T-helper 1 cell (primary cell): Measurements from ENCODE around the gene TXNDC12.
A peak's percentile ranks its signal among the peaks of the same experiment; 100 is the strongest.
"Not testable (repeated sequence)": the region's sequence is repeated elsewhere in the genome, so short reads cannot be mapped to it uniquely, and the experiment has no call there.

ENCODE experiments used
- DNase-seq, 5 donors: peaks; one replicate each; pipeline ENCODE4 v3.0.0-alpha.2; 2012 to 2020
- total RNA-seq, 4 donors: gene quantifications; one replicate each; lab custom pipeline; 2026; lab: John Stamatoyannopoulos, UW

Gene TXNDC12
- 2.7 to 6.2 (median 4.1) reads per million in 4 donors for total RNA-seq

GRCh38 chr1:52055066-52055865 is at the start of gene TXNDC12:
Gene TXNDC12 (minus strand): TSS chr1:52055191. CDS start chr1:52055096, 95 bp downstream.
- peak; percentile 33 to 83 (median 49) for DNase-seq

DNA sequence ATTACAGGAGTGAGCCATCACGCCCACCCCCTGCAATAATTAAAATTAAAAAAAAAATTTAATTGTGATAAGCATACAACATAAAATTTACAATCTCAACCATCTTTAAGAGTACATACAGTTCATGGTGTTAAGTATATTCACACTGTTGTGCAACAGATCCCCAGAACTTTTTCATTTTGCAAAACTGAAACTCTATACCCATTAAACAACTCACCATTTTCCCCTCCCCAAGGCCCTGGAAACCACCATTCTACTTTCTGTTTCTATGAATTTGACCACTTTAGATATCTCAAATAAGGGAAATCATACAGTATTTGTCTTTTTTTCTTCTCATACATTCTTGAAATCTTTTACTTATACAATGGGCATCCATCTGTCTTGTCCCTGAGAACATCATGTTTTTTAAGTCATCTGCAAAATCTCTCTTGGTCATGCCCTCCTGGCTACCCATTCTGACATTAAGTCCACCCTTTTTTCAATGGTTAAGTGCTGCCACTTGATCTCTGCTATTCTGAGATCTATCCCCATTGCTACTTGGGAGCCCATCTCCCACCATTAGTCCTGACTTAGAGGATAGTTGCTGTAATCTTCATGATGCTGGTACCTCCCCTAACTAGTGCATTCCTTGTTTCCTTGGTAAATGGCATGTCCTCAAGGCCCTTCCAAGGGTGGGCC is 47.5 kb upstream of the TXNDC12 start:
- peak in 1 of 5 donors; percentile 18 for DNase-seq

GRCh38 chr1:52098139-52098871 is 43.3 kb upstream of the TXNDC12 start:
- DNase-seq = no peak

DNA sequence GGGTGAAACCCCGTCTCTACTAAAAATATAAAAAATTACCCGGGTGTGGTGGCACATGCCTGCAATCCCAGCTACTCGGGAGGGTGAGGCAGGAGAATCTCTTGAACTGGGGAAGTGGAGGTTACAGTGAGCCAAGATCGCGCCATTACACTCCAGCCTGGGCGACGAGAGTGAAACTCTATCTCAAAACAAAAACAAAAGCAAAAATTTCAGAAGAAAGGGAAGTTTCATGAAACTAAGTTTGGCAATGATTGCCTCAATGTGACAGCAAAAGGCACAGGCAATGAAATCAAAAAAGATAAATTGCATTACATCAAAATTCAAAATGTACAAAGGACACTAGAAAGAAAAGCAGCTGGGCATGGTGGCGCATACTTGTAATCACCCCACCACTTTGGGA is 41.2 kb upstream of the TXNDC12 start:
- DNase-seq = no peak

- not testable (repeated sequence) for DNase-seq
Observed at GRCh38 chr1:52094300-52094699, 39.3 kb upstream of the TXNDC12 start.

- not testable (repeated sequence) for DNase-seq
Observed at GRCh38 chr1:52087892-52088291, 32.9 kb upstream of the TXNDC12 start.

GRCh38 chr1:52080014-52080415 is 25.0 kb upstream of the TXNDC12 start:
- no peak for DNase-seq

GRCh38 chr1:52077277-52077676 is 22.3 kb upstream of the TXNDC12 start:
- DNase-seq = not testable (repeated sequence)

- no peak for DNase-seq
Observed at GRCh38 chr1:52072291-52072690, 17.3 kb upstream of the TXNDC12 start.

DNA sequence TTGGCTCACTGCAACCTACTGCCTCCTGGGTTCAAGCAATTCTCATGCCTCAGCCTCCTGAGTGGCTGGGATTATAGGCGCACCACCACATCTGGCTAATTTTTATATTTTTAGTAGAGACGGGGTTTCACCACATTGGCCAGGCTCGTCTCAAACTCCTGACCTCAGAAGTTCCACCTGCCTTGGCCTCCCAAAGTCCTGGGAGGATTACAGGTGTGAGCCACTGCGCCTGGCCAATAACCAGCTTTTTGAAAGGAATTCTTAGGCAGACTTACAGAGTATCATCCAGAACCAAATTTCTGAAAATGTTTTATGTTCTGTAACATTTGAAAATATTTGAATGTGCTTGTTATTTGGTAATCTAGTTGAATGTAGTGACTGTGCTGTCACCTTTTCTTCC is 15.7 kb upstream of the TXNDC12 start:
- no peak for DNase-seq

GRCh38 chr1:52063192-52063591 is 8.2 kb upstream of the TXNDC12 start:
- no peak for DNase-seq

DNA sequence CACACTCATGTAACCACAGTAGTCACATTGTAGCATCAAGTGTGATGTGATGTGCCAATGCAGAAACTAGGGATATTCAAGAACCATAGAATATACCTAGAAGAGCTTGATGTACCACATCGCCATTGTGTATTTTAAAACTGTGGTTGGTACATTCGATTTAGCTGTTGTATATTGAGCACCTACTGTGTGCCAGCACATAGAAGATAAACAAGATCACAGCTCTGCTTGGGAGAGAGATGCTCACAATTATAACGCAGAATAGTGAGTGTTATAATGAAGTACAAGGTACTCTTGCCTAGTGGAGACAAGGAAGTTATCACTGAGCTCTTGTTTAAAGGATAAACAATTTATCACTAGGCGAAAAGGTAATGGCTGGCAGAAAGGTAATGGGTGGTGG is 5.8 kb upstream of the TXNDC12 start:
- no peak for DNase-seq

DNA sequence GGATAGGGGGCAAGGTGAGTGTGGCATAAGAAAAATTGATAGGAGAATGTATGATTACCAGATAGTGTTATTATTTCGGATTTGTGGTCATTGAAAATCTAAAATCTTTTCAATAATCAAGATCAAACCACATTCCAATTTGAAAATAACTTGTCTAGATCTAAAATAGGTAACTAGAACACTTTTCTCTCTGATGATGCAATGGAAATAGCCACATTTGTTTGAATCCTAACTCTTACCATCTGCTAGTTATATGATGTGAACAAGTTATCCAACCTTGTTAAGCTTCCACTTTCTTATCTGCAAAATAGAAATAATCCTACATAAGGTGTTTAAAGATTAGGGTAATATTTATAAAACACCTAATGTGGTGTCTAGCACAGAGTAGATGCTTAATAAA is 4.9 kb upstream of the TXNDC12 start:
- no peak for DNase-seq

GRCh38 chr1:52059321-52059720 is 4.3 kb upstream of the TXNDC12 start:
- DNase-seq = no peak

DNA sequence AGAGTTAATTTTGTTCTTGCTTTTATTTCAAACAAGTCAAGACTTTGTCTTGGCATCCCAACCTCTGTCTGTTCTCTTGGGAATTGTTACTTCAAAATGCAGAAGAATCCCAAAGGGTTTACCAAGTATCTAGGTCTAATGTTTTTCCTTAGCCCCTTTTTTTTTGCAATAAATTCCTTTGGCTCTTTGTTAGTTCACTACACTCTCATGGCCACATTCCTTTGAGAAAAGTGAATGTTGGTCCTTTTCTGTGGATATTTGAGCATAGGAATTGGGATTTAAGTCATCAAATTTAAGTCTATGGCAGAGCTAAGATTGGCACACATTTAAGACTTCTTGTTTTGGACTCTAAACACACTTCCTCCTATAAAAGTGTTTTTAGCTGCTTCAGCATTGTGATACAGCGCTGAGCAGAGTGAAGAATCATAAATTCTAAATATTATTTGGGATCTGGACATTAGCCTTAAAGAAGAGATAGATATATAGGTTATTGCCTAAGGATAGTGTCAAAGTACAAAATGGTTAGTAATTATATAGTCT is 3.0 kb upstream of the TXNDC12 start:
- DNase-seq = no peak

- DNase-seq = no peak
Observed at GRCh38 chr1:52057255-52057654, 2.3 kb upstream of the TXNDC12 start.

DNA sequence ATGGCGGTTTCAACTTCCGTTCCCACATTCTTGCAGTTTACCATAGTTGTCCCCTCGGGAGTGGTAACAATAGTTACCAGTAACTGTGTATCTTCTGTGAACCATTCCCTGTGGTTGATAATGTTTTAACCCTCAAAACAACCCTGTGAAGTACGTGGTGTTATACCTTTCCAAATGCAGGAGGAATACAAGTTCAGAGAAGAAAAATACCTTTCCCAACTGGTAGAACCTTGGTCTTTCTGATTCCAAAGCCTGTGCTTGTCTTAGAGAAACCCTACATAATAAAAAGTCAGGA is 1.9 kb upstream of the TXNDC12 start:
- no peak for DNase-seq

DNA sequence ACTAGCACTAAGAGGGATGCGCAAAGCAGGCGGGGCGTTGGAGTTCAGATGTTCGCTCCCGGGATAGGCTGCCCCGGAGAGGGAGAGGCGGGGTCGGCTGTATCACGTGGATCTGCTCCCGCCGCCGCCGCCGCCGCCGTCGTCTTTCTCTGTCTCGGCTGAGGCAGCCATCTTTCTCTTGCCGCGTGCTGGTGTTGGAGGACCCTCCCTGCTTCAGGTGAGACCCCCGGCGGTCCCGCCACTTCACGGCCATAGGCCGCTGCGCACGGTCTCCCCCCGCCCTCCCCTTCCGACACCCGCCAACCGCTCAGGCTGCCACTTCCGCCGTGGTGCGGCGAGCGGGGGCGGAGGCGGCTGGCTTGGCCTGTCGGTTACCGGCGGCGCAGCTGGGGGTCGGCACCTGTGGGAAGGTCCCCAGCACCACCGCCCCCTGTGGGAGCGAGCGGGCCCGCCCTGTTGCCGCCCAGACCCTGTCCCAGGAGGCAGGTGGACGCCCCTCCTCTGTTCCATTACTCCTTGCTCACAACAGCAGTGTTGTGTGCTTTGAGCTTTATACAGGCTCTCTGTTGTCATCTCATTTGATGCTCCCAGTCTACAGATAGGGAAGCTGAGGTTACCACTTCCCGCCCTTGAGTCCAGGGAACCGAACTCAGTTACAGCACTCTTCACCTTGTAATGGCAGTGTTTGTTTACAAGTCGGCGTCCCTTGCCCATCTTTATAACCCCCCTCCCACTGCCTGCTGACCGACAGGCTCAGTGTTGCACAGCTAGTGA is 1.4 kb upstream of the TXNDC12 start, which contains the start of gene BTF3L4:
Gene BTF3L4 (plus strand): TSS at position 133 of the 774 bp plus-strand sequence. CDS start 3,553 bp downstream, outside the sequence.
- DNase-seq = peak; percentile 86 to 94 (median 91)

DNA sequence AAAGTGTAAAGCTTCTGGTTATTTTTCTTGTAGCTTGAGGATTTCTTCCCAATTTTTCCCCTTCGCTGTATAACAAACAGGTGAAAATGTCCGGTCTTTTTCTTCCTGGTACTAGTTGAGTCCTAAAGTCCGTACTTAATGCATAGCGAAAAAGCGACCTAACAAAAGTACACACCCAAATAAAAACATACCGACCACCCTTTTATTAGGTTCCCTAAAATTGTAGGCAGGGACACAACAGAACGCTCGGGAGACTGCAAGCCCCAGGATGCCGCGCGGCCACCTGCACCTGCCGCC is 823 bp upstream of the TXNDC12 start:
- no peak for DNase-seq

- no peak for DNase-seq
Observed at GRCh38 chr1:52054496-52055065, 410 bp downstream of the TXNDC12 start.

DNA sequence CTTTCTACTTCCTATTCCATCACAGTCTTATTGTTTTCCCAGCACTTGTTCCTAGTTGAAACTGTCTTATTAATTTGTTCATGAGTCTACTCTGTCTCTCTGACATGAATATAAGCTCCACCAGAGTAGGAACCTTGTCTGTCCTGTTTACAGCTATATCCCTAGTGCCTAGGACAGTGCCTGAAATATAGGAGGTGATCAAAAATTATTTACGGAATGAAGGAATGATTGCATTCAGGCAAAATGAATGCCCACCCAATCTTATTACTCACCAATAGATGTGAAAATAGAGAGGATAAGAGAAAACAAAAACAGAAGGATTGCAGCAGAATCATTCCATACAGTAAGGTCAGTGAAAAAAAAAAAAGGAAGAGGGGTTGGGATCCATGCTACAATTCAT is 1.1 kb downstream of the TXNDC12 start:
- no peak for DNase-seq

DNA sequence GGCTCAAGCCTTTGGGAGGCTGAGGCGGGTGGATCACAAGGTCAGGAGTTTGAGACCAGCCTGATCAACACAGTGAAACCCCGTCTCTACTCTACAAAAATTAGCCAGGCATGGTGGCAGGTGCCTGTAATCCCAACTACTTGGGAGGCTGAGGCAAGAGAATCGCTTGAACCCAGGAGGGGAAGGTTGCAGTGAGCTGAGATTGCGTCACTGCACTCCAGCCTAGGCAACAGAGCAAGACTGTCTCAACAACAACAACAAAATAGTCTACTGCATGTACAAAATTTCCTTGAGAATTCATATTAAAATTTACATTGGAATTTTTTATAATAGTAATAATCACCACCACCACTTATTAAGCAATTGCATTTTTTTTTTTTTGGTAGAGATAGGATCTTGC is 5.7 kb downstream of the TXNDC12 start:
- DNase-seq = not testable (repeated sequence)
